Ramos (cell line): ENCODE data around the gene RNF217.

Experiments used
- in situ Hi-C: fragments of 300-500 bp; cut with MboI; formaldehyde crosslinking; loops from one replicate; pipeline ENCODE4 v1.14.3; 2022; ENCODE audit warnings: low sequenced_read_pairs; ENCODE audit not compliant: unreplicated experiment

Gene RNF217

GRCh38 chr6:124987291-124987690, 25.1 kb downstream of the RNF217 start:
- in situ Hi-C loops = no loop called here

GRCh38 chr6:124987999-124988591, 25.9 kb downstream of the RNF217 start:
- in situ Hi-C loops = no loop called here

GRCh38 chr6:124989136-124989983, 27.1 kb downstream of the RNF217 start:
- in situ Hi-C loops = no loop called here

- in situ Hi-C loops = no loop called here
Measured at GRCh38 chr6:124990988-124991387, 28.8 kb downstream of the RNF217 start.

GRCh38 chr6:124991764-124992295, 29.6 kb downstream of the RNF217 start:
- in situ Hi-C loops = no loop called here

GRCh38 chr6:124993327-124993726, 31.1 kb downstream of the RNF217 start:
- in situ Hi-C loops = no loop called here

- in situ Hi-C loops = no loop called here
Measured at GRCh38 chr6:124994648-124995047, 32.4 kb downstream of the RNF217 start.

- in situ Hi-C loops = no loop called here
Measured at GRCh38 chr6:124995131-124995530, 32.9 kb downstream of the RNF217 start.

- in situ Hi-C loops = no loop called here
Measured at GRCh38 chr6:124995645-124996325, 33.5 kb downstream of the RNF217 start.

- in situ Hi-C loops = no loop called here
Measured at GRCh38 chr6:124996411-124996810, 34.2 kb downstream of the RNF217 start.

- in situ Hi-C loops = no loop called here
Measured at GRCh38 chr6:124997196-124997875, 35.1 kb downstream of the RNF217 start.

- in situ Hi-C loops = no loop called here
Measured at GRCh38 chr6:124999105-124999764, 37.0 kb downstream of the RNF217 start.

- in situ Hi-C loops = no loop called here
Measured at GRCh38 chr6:125001684-125002405, 39.6 kb downstream of the RNF217 start.

GRCh38 chr6:125002406-125002741, 40.1 kb downstream of the RNF217 start:
- in situ Hi-C loops = no loop called here

GRCh38 chr6:125003070-125003469, 40.8 kb downstream of the RNF217 start:
- in situ Hi-C loops = no loop called here

GRCh38 chr6:125004198-125004597, 42.0 kb downstream of the RNF217 start:
- in situ Hi-C loops = no loop called here

- in situ Hi-C loops = no loop called here
Measured at GRCh38 chr6:125004797-125005595, 42.8 kb downstream of the RNF217 start.

- in situ Hi-C loops = no loop called here
Measured at GRCh38 chr6:125008261-125008703, 46.0 kb downstream of the RNF217 start.

GRCh38 chr6:125008957-125009356, 46.7 kb downstream of the RNF217 start:
- in situ Hi-C loops = no loop called here
